Ovary (tissue), 9 donors: ENCODE measurements around the gene KLK8. TPM values are rescaled to one million over a fixed set of nuclear protein-coding genes. Genes with fewer than 3 reads are reported as not detected.

Experiments used
- DNase-seq, 5 donors: peaks; one replicate each; pipeline ENCODE4 v3.0.0-alpha.2; 2019 to 2020
- H3K27ac ChIP-seq, 2 donors: fragments of 200-600 bp; one replicate each; pipeline versions ENCODE4 v1.5.1 to v1.8.0; 2019 to 2022
- H3K27me3 ChIP-seq: fragments of 200-600 bp; one replicate; pipeline ENCODE4 v1.8.0; 2022
- H3K36me3 ChIP-seq: fragments of 200-600 bp; sonication (generic); one replicate; pipeline ENCODE4 v1.5.1; 2019
- H3K4me1 ChIP-seq: one replicate; pipeline ENCODE4 v1.8.1; 2013; ENCODE audit warnings: mild to moderate bottlenecking, moderate library complexity; ENCODE audit not compliant: insufficient read depth
- H3K4me3 ChIP-seq: fragments of 200-600 bp; sonication (generic); one replicate; pipeline ENCODE4 v1.5.1; 2017
- H3K9me3 ChIP-seq, 2 donors: fragments of 200-600 bp in 1 of 2; sonication (generic) in 1 of 2; one replicate each; pipeline versions ENCODE4 v1.5.1 to v1.8.1; 2013 to 2019; ENCODE audit warnings: mild to moderate bottlenecking in 1 of 2, moderate library complexity in 1 of 2
- EP300 ChIP-seq: sonication (generic); formaldehyde crosslinking; IDR thresholded peaks from one replicate; pipeline ENCODE4 v1.6.1; 2017; ENCODE audit warnings: antibody characterized with exemption
- POLR2A ChIP-seq: fragments of 450-650 bp; IDR thresholded peaks from one replicate; pipeline ENCODE4 v1.6.1; 2017; ENCODE audit warnings: antibody characterized with exemption, mild to moderate bottlenecking, moderate library complexity
- WGBS, 3 donors: extraction: QIAGEN DNeasy Blood & Tissue Kit in 1 of 3; methylation state at CpG; one replicate each; pipeline versions ENCODE4 v1.1.5 to v1.1.7; 2013 to 2017; 5-methylcytosine and 5-hydroxymethylcytosine counted together
- intact Hi-C, 4 donors: fragments of 100-400 bp; cut with DNase I; formaldehyde crosslinking; loops; one replicate each; pipeline versions ENCODE4 v1.11.0 to v1.15.1; 2022 to 2023
- polyA plus RNA-seq, 2 donors: library from polyadenylated mRNA; stranded (reverse); fragments of 200-250 nt in 1 of 2; fragments of 350-450 nt in 1 of 2; fragmentation: Illumina TruSeq in 1 of 2; extraction: RNeasy Lipid Tissue Mini Kit (QIAGEN cat#74804) in 1 of 2; gene quantifications; one replicate each; pipeline ENCODE4 v1.2.3, GENCODE V29; 2013 to 2014
- total RNA-seq, 7 donors: library from RNA; depleted of rRNA in 2 of 7; stranded (reverse); fragments of >200 nt in 2 of 7; fragmentation: NEBNext Ultra II Directional in 3 of 7; extraction: Animal tissue kit (Norgen Biotek cat#: 25700) in 3 of 7; gene quantifications; one replicate each; pipeline versions ENCODE4 v1.1.0 to v1.2.4, GENCODE V29; 2016 to 2023
- TF ChIP-seq, protein P1 (sequence below), 3 donors: fragments of 450-650 bp in 2 of 3; fragments of 200-600 bp in 1 of 3; IDR thresholded peaks; one replicate each; pipeline versions ENCODE4 v1.5.1 to v1.8.0; 2016 to 2022; ENCODE audit warnings: antibody characterized with exemption in 3 of 3, mild to moderate bottlenecking in 1 of 3
- donor health status: DM: no; HTN: no; CAD: no; lungs with moderate emphysema.
- donor health status: DM: no; HTN: no; CAD: no.
- donor health status: Bipolar disorder and iron deficiency.
- donor health status: DM: yes; HTN: yes; CAD: no.
- donor health status: DM: no; HTN: no; CAD: no.
- donor health status: DM: yes; HTN: yes; CAD: no.

KLK8 gene
- total and polyA plus RNA-seq, 9 donors: 0.24 to 19.0 (median 1.3) TPM; not detected in 3

- H3K27me3 ChIP-seq: no peaks in the 10 kb centered on the region
- intact Hi-C loops: no loop called here
Observed at GRCh38 chr19:51000981-51001380, 423 bp downstream of the KLK8 start.

GRCh38 chr19:51000426-51000825 lies 978 bp downstream of the KLK8 start:
- WGBS, 3 donors: 80 to 84% (median 82%) methylated on average over 10 of the region's 10 CpGs
- Histone ChIP-seq H3K4me3 (no peak overlapping the region), H3K36me3 (no peaks in the 10 kb centered on the region), H3K27ac (no peak overlapping the region), H3K4me1 (no peaks in the 10 kb centered on the region), H3K9me3 (no peaks in the 10 kb centered on the region), H3K27me3 (no peaks in the 10 kb centered on the region)
- no peak for DNase-seq
- intact Hi-C loops: no loop called here
- no peak for TF ChIP-seq EP300
- TF ChIP-seq POLR2A: no peak

More at GRCh38 chr19:51000981-51001380, 423 bp downstream of the KLK8 start:
- H3K4me3 ChIP-seq: no peak overlapping the region
- no peaks in the 10 kb centered on the region for H3K36me3 ChIP-seq
- H3K4me1 ChIP-seq: no peaks in the 10 kb centered on the region
- TF ChIP-seq, protein P1, sequence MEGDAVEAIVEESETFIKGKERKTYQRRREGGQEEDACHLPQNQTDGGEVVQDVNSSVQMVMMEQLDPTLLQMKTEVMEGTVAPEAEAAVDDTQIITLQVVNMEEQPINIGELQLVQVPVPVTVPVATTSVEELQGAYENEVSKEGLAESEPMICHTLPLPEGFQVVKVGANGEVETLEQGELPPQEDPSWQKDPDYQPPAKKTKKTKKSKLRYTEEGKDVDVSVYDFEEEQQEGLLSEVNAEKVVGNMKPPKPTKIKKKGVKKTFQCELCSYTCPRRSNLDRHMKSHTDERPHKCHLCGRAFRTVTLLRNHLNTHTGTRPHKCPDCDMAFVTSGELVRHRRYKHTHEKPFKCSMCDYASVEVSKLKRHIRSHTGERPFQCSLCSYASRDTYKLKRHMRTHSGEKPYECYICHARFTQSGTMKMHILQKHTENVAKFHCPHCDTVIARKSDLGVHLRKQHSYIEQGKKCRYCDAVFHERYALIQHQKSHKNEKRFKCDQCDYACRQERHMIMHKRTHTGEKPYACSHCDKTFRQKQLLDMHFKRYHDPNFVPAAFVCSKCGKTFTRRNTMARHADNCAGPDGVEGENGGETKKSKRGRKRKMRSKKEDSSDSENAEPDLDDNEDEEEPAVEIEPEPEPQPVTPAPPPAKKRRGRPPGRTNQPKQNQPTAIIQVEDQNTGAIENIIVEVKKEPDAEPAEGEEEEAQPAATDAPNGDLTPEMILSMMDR (IDR thresholded peaks at IDR 0.05): no peak
- no peak for TF ChIP-seq POLR2A
- no peak for TF ChIP-seq EP300
- 17 to 21% (median 18%) methylated on average over 16 of the region's 16 CpGs for WGBS, 3 donors
- no peaks in the 10 kb centered on the region for H3K9me3 ChIP-seq
- no peak for DNase-seq
- H3K27ac ChIP-seq: no peak overlapping the region

- no peak overlapping the region for H3K27ac ChIP-seq
- WGBS, 3 donors: 59 to 65% (median 64%) methylated on average over 4 of the region's 4 CpGs
- no peaks in the 10 kb centered on the region for H3K27me3 ChIP-seq
- intact Hi-C loops: no loop called here
- H3K4me3 ChIP-seq: no peak overlapping the region
- no peaks in the 10 kb centered on the region for H3K9me3 ChIP-seq
- H3K4me1 ChIP-seq: no peaks in the 10 kb centered on the region
- no peak for DNase-seq
- no peaks in the 10 kb centered on the region for H3K36me3 ChIP-seq
- TF ChIP-seq POLR2A (no peak), EP300 (no peak)
- TF ChIP-seq, protein P1 (IDR thresholded peaks at IDR 0.05): no peak
Observed at GRCh38 chr19:50998686-50999085, 2.7 kb downstream of the KLK8 start.

DNA sequence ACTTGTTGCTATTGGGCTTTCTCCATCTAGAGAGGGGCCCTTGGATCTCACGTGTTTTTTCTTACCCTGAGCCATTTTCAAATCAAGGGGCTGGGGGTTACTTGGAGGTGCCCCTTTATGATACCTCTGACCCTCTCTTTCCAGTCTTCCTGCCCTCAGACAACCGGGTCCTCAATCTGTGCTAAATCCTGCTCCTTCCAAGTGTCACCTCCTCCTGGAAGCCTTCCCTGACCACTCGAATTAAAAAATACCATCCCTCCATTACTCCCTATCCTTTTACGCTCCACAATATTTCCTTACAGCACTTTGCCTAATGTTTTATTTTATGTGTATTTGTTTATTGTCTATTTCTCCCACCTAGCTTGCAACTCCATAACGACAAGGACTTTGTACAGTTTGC lies 3.3 kb downstream of the KLK8 start:
- no peak overlapping the region for H3K4me3 ChIP-seq
- WGBS, 3 donors: 46 to 62% (median 53%) methylated on average over 5 of the region's 5 CpGs
- no peaks in the 10 kb centered on the region for H3K9me3 ChIP-seq
- no peaks in the 10 kb centered on the region for H3K36me3 ChIP-seq
- H3K27ac ChIP-seq: no peak overlapping the region
- DNase-seq: no peak
- no peaks in the 10 kb centered on the region for H3K27me3 ChIP-seq
- no peak for TF ChIP-seq POLR2A
- TF ChIP-seq, protein P1 (IDR thresholded peaks at IDR 0.05): no peak
- no peak for TF ChIP-seq EP300
- no peaks in the 10 kb centered on the region for H3K4me1 ChIP-seq
- intact Hi-C loops: no loop called here

GRCh38 chr19:50994129-50994528 lies 7.3 kb downstream of the KLK8 start:
- no peaks in the 10 kb centered on the region for H3K27me3 ChIP-seq
- TF ChIP-seq, protein P1 (IDR thresholded peaks at IDR 0.05): no peak
- TF ChIP-seq EP300 (no peak), POLR2A (no peak)
- no peak overlapping the region for H3K4me3 ChIP-seq
- 65 to 80% (median 67%) methylated on average over 2 of the region's 2 CpGs for WGBS, 3 donors
- intact Hi-C loops: no loop called here
- no peaks in the 10 kb centered on the region for H3K4me1 ChIP-seq
- DNase-seq: no peak
- H3K36me3 ChIP-seq: no peaks in the 10 kb centered on the region
- H3K27ac ChIP-seq: no peak overlapping the region
- no peaks in the 10 kb centered on the region for H3K9me3 ChIP-seq
